GM19372 (cell line): ENCODE results near the gene EPB41L1.

ENCODE experiments used
- ATAC-seq: cut with Tn5 transposase; IDR thresholded peaks from one replicate; pipeline ENCODE4 v1.9.1; 2021; ENCODE audit warnings: mild to moderate bottlenecking, low read depth, moderate library complexity; ENCODE audit not compliant: unreplicated experiment

EPB41L1 gene

DNA sequence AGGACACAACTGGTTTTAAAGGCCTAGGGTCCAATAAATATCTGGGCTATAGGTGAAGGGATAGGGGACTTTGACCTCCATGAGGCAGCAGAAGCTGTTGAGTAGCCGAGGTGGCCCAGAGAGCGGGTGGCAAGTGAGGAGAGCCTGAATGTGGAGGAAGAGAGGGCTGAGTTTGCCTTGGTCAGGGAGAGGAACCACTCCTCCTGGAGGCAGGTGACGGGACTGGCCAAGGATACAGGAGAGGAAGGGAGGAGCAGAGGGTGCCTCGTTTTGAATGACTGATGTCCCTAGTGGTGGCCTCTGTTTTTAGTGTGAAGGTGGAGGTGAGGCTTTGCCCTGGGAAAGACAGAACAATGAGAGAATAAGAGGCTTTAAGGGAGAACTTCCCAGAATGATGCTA lies 62.7 kb downstream of the EPB41L1 start:
- no peak for ATAC-seq

DNA sequence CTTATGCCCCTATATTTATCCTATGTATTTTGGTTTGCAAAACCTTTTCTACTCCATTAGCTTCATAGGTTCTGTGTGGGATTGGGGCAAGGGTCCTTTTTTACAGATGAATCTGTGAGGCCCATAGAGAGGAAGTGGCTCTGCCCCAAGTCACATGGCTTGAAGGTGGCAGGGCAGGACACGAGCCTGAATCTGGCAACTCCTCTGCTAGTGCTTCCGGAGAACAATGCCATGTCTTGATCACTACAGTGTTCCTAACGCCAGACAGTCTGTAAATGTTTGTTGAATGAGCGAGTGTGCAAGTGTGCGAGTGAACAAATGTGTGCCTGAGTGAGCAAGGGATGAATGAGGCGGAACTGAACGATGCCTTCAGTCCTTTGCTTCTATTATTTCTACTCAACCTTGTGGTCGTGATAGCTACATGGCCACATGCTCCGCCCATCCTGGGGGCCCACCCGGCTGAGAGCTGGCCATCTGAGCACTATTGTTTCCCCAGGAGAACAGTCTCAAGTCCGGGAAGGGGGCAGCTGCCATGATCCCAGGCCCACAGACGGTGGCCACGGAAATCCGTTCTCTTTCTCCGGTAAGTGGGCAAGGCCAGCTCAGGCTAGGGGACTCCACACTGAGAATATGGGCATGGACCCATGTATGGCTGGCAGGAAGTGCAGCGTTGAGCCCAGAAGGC lies 64.0 kb downstream of the EPB41L1 start:
- ATAC-seq = no peak

DNA sequence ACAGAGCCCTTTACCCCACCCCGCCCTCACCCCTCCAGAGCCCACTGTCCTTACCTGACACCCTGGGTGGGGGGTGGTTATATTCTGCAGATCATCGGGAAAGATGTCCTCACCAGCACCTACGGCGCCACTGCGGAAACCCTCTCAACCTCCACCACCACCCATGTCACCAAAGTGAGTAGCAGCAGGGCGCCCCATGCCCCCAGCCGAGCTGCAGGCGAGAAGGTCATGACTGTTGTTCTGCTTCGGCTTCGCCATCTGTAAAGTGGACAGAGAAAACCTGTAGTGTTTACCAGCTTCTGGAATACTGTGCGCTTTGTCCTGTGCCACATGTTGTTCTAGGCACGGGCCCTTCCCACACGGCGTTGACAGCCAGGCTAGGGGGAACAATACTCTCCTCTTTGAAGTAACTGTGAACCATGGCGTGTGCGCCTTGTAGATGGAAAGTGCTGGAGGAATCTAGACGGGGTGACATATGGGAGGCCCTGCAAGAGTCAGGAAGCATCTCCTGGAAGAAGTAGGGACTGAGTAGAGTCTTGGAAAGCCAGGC lies 65.2 kb downstream of the EPB41L1 start:
- no peak for ATAC-seq

DNA sequence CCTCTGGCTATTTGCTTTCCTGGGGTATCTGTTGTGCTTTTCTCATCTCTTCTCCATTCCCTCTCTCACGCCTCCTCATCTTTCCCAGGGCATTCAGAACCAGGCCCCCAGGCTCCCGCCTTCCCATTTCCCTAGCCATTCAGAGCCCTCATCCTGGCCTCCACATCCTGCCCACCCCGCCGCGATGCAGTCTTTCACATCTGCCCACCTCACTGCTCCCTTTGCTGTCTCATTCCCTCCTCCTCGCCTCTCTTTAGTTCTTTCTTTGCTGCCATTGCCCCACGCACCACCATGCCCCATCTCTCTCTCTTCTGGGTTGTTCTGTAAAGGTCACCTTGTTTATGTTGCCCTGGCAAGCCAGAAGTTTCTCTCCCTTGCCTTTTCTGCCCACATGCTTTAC lies 71.1 kb downstream of the EPB41L1 start:
- no peak for ATAC-seq

DNA sequence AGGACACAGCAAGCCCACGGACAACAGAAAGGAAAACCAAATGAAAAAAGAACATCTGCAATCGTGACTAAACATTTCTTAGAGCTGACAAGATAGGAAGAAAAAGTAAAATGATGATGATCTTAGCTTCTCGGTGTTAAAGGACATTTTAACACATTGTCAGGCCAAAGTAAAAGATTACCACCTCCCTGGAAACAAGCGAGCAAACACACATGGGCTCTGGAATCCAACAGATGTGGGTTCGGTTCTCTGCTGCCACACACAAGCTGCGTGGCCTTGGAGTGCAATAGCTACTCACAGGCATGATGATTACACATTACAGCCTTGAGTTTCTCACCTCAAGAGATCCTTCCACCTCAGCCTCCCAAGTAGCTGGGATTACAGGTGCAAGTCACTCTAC lies 74.2 kb downstream of the EPB41L1 start:
- ATAC-seq = no peak

DNA sequence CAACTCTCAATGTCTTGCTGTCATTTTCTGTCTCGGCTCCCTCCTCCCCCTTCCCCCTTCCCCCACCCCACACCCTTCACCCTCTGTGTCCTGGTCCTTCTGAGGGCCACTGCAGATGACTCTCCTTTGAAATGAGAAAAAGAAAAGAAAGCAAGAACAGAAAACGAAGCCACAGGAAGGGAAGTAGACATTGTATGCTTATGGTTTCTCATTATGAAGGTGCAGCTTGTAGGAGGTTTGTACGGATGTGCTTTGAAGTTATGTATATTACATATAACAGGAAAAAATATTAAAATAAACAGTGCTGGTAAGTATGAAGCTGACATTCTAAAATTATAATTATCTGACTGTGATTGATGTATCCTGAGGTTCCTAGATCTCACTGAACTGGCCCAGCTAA lies 75.5 kb downstream of the EPB41L1 start:
- ATAC-seq = no peak

DNA sequence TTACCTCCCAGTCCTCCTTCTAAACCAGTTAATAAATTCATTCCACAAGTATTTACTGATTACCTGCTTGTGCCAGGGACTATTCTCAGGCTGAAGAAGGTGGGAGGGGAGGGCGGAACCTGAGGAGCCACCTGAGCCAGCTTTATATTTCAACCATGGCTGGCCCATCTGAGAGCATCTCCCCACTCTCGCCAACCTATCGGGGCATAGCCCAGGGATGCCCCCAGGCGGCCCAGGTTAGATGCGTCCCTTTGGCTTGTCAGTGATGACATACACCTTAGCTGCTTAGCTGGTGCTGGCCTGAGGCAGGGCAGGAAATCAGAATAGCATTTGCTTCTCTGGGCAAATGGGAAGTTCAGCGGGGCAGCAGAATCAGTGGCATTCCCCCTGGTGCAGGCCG lies 76.8 kb downstream of the EPB41L1 start:
- no peak for ATAC-seq

DNA sequence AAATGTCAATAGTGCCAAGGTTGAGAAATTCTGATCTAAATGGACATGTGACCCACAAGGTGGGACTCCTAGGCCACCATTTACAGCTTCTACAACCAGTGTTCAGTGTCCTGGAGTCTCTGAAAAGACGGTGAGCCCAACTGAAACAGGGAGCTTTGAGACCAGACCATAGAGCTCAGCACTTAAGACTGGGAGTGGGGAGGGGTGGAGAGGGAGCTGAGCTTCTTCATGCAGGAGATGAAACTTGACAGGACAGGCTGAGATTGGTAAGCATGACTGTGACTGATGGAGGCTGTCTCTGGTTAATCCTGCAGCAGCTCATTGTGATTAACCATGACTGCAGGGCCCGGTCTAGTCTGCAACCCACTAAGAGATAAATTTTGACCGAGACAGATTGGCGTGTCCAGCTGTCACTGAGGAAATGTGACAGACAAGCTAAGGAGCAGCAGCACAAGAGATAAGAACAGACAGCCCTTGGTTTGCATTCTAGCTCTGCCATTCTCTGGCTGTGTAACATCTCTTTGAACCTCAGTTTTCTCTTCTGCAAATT lies 80.3 kb downstream of the EPB41L1 start:
- ATAC-seq = no peak

DNA sequence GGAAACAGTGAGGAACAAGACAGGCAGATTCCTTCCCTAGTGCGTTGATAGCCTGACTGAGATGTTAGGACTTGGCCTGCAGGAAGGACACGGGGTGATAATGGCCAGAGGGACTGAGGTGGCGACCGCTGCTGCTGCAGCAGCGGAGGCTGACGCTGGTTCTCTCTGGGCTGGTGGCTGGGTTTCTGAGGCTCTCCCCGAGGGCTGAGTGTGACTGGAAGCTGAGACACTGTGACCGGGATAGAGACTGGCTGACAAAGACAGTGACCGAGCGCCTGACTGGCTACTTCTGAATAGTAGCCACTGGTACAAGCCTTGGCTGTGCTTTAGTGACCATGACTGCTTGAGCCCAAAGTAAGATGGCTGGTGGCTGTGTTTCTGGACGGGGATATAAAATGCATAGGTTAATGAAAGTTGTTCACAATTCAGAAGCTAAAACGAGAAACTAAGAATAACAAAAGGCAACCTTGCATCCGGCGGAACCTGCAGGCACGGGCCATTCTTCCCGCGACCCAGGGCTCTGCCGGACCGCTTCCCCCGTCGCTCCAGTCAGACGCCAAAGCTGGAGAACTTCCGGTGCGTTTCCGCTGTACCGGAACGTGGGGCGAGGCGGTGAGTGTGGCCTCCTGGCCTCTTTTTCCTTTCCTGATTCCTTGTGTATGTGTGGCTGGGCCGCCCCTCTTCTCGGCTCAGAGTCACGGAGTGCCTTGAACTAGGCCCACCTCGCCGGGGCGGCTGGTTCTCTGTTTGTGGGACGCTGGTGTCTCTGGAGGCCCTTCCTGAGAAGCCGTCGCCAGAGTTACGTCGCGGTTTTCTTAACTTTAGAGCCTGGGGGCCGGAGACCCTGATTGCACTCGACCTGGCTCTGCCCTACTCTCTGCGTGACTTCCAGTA lies 81.6 kb downstream of the EPB41L1 start, which contains the start of gene AAR2:
Gene AAR2, plus strand, starts transcription at position 587 of the 894 bp plus-strand sequence. CDS start 3,391 bp downstream, outside the sequence.
- peak; percentile 57 for ATAC-seq

DNA sequence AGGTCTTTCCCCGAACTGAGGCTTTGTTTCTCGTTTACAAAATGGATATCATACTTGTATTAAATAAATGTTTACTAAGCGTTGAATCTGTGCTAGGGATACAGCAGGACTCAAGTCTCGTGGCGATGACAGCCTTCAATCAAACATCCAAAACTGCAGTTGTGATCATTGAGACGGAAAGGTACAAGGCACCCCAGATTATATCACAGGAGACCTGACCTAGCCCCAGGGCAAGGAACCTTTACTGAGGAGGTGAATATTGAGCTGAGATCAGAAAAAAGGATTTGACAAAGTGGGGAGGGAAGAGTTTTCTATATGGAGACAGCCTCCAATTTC lies 82.2 kb downstream of the EPB41L1 start:
- ATAC-seq = no peak

DNA sequence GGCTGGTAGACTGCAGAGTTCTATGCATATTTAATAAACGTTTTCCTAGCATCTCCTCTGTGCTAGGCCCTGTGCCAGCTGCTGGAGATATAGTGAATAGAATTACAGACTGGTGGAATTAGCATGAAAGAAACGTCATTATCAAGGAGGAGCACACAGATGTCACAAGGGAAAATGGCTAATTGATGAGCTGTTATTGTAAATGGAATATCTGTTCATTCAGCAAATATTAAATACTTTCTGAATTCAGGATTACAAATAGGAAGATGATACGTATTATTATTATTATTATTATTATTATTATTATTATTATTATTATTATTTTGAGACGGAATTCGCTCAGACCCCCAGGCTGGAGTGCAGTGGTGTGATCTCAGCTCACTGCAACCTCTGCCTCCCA lies 82.9 kb downstream of the EPB41L1 start:
- ATAC-seq = no peak

DNA sequence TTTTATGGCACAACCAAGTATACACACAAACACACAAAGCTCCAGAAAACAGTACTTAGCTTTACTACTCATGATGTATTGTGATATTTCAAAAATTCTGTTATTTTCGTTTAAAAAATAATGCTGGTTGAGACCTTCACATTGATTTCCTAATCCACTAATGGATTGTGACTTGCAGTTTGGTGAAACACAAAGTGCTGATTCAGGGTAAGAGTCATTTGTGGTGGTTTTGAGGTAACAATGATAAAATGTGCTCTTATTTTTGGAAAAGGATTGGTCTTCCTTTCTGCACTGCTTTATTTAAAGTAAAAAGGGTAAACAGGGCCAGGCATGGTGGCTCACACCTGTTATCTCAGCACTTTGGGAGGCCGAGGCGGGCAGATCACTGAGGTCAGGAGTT lies 83.6 kb downstream of the EPB41L1 start:
- ATAC-seq = no peak

DNA sequence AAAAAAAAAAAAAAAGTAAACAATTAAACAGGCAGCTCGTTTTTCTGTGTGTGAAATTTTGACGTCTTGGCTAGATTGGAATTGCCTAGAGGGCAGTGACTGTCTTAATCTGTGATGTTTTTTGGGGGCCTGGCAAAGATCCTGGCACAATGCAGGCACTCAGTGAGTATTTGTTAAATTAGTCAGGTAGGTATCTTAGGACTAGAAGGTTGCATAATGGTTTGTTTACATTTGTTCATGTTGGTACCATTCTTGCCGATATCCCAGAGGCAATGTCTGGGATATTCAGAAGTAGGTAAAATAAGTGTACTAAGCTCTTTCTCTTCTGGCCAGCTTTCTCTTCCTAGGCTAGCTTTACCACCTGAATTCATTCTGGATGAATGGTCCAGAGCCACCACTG lies 84.2 kb downstream of the EPB41L1 start:
- ATAC-seq = no peak

DNA sequence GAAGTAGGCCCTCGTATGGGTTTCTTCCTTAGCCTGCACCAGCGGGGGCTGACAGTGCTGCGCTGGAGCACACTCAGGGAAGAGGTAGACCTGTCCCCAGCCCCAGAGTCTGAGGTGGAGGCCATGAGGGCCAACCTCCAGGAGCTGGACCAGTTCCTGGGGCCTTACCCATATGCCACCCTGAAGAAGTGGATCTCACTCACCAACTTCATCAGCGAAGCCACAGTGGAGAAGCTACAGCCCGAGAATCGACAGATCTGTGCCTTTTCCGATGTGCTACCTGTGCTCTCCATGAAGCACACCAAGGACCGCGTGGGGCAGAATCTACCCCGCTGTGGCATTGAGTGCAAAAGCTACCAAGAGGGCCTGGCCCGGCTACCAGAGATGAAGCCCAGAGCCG lies 85.5 kb downstream of the EPB41L1 start:
- ATAC-seq = no peak

DNA sequence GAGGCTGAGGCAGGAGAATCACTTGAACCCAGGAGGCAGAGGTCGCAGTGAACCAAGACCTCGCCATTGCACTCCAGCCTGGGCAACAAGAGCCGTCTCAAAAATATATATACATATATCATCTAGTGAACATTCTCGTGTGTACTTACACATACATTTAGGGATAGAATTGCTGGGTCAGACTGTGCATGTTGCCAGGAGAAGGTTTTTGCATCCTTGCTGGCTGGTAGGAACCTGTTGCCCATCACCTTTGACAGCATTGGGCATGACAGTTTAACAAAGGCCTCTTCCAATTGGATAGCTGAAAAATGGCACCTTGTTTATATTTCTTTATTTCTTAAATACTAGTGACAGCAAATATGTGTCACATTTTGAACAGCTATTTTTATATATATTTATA lies 87.1 kb downstream of the EPB41L1 start:
- ATAC-seq = no peak

DNA sequence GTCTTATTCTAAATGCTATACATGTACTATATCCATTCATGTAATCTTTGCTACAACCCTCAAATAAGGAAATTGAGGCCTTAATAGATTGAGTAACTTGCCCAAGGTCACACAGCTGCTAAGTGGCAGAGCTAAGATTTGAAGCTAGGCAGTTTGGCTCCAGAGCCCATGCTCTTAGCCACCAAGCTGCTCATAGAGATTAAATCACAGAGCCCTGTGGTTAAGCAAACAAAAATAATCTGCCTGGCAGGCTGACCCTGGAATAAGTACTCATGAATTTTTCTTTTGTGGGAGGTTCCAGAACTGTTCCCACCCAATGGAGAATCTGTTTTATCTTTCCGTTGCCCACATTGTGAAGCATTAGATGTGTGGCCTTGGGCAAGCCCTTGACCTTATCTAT lies 89.2 kb downstream of the EPB41L1 start:
- no peak for ATAC-seq

DNA sequence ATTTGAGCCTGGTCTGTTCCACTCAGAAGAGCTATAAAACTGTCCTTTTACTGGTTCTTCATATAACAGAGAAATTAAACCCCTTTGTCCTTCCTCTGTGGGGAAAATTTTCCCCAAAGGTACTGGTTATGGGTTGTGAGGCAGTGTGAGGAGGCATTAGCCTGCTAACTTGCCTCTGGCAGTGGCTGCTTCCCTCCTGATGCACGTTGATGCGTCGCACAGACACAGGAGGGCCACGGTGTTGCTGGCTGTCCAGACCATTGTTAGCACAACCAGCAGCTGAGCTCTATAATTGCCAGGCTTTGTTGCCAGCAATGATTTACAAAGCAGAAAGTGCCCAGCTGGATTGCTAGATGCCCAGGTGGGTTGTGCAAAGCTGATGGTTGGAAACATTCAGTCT lies 91.9 kb downstream of the EPB41L1 start:
- ATAC-seq = no peak

DNA sequence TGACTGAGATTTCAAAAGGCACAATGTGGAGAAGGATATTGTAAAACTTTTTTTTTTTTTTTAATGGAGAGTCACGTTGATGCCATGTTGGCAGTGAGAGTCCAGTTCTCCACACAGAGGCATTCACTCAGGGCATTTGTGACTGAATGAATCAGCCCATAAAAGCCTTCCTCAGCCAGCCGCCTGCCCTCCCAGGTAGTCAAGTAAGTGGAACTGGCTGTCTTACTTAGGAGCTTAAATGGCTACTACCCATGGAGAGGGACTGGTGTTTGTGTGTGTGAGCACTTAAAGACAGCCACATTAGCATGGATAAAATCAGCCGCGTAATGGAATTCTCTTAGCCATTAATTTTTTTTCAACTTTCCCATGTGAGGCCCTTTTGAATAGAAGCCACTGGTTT lies 94.3 kb downstream of the EPB41L1 start:
- no peak for ATAC-seq

DNA sequence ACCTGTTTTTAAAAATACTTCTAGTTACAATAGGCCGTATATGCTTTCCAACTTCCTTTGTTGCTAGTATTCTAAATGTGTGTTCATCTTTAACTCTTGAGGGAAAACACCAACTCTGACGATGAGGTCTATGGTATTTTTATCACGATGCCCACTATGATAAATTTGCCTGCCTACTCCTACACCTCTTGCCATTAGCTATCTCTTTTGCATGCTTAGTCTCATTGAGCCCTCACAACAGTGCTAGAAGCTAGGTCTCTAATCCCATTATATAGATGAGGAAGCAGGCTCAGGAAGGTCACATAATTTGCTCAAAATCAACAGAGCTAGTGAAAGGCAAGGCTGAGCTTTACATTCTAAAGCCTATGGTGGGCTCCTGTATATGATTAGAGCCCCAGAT lies 94.9 kb downstream of the EPB41L1 start:
- ATAC-seq = no peak

DNA sequence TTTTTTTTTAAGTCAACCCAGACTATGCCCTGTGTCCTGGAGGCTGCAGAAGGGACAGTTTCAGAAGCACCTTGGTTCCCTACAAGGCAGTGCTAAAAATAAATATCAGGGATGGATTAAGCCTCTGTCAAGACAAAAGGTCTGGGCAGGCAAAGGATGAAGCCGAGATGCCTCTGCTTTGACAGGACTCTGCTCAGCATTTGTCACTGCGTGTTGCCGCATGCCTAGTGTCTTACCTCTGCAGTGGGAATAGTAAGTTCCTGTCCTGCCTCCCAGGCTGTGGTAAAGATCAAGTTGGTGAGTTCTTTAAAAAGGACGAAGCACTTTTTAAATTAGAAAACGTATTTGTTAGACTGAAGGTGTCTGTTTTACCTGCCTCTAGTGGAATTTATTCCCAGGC lies 96.9 kb downstream of the EPB41L1 start:
- ATAC-seq = no peak

DNA sequence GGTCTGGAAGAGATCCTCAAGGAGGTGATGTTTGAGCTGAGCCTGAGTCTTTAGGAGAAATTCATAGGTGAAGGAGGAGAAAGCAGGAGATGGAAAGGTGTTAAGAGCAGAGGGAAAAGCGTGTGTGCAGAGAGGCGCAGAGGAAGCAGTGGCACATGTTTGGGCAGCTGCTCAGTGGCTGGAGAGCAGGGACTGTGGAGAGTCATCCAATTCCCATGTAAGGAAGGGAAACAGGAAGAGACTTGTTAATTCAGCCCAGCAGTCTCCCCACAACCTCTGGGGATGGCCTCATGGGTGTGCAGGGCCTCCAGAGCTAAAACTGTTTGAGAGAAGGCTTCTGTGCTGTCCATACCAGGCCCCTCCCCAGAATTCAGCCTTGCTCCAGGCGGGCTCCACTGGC lies 98.0 kb downstream of the EPB41L1 start:
- no peak for ATAC-seq
